Activated naive CD4-positive, alpha-beta T cell treated with anti-CD3 and anti-CD28 coated beads, Interleukin-2, amount 50 U/mL, for 24 hours (primary cell): ENCODE results near the gene PTCD1.

Source experiments
- H3K27ac Mint-ChIP-seq: one replicate; pipeline ENCODE4 v1.8.0; 2021; ENCODE audit warnings: mild to moderate bottlenecking, mixed read lengths
- H3K27me3 Mint-ChIP-seq: one replicate; pipeline ENCODE4 v1.8.0; 2021; ENCODE audit warnings: mixed read lengths
- H3K36me3 Mint-ChIP-seq: one replicate; pipeline ENCODE4 v1.8.0; 2021; ENCODE audit warnings: mixed read lengths
- H3K4me1 Mint-ChIP-seq: one replicate; pipeline ENCODE4 v1.8.0; 2021; ENCODE audit warnings: mixed read lengths
- H3K4me3 Mint-ChIP-seq: one replicate; pipeline ENCODE4 v1.8.0; 2021; ENCODE audit warnings: mild to moderate bottlenecking, mixed read lengths
- H3K9me3 Mint-ChIP-seq: one replicate; pipeline ENCODE4 v1.8.0; 2021; ENCODE audit warnings: mixed read lengths

The PTCD1 gene

DNA sequence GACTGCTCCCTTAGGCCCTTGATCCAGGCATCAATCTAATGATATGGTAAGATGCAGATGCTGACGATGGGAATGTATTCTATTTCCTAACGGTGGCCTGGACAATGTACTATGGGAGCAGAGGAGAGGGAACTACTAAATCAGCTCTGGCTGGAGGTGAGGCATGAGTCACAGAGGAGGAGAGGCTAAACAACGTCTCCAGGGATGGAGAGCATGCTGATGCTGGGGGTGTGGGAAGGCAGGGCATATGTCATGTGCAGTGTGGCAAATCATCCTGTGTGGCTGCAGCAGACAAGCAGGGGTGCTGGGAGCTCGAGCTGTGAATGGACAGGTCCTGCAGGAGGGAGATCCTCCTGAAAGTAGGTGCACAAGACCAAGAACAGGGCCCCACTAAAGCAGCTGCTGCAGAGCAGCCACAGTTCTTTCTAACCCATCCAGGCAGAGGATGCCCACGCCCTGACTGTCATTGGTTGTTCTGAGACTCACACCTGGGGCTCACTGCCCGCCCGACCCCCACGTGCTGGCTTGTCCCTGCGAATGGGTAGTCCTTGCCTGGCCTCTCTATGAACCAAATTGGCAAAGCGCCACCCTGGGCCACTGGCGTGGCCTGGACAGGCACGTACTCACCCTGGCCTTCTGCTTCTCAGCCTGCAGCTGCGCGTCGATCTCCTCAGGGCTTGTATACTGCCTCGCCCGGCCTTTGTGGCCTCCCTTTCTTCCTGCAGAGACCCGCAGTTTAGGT is 34.2 kb downstream of the PTCD1 start:
- Mint-ChIP-seq H3K9me3 (no peaks in the 10 kb centered on the region), H3K4me3 (no peak overlapping the region), H3K27ac (peak overlapping the region; percentile 55), H3K4me1 (peaks cover 32% of the 10 kb centered on the region), H3K27me3 (no peaks in the 10 kb centered on the region), H3K36me3 (peaks cover 19% of the 10 kb centered on the region)

- Mint-ChIP-seq H3K27me3 (no peaks in the 10 kb centered on the region), H3K4me3 (no peak overlapping the region), H3K4me1 (peaks cover 32% of the 10 kb centered on the region), H3K27ac (no peak overlapping the region), H3K36me3 (peaks cover 21% of the 10 kb centered on the region), H3K9me3 (no peaks in the 10 kb centered on the region)
These were observed 34.8 kb downstream of the PTCD1 start for GRCh38 chr7:99403764-99404163.

DNA sequence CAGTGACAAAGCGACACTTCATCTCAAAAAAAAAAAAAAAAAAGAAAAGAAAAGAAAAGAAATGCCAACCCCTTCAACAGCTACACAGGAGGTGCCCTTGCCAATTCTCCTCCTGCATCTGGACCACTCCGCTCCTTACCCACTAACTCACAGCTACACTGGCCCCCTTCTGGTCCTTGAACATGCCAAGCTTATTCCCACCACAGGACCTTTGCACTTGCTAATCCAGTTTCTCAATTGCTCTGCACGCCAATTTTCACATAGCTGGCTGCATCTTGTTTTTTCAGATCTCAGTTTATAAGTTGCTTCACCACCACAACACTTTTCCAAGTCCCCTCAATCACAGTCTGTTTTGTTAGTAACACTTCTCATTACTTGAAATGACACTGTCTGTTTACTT is 35.7 kb downstream of the PTCD1 start:
- H3K4me1 Mint-ChIP-seq: peaks cover 36% of the 10 kb centered on the region
- peaks cover 25% of the 10 kb centered on the region for H3K36me3 Mint-ChIP-seq
- peak overlapping the region; percentile 44 for H3K27ac Mint-ChIP-seq

DNA sequence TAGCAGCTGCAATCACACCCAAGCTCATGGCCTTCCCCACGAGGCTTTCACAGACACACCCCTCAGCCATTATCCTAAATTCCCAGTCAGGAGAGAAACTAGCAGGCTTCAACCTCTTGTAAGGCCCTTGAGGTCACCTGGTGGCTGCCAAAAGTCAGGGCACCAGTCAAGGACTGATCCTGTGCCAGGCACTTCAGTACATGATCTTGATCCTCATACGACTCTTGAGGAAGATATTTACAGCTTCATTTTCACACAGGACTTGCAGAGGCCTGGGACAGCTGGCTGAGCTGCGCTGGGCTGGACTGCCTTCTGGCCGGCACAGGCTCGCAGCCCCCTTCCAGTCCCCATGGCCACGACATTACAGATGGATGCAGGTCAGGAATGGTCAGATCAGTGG is 39.0 kb downstream of the PTCD1 start:
- H3K9me3 Mint-ChIP-seq: no peaks in the 10 kb centered on the region
- H3K27ac Mint-ChIP-seq: no peak overlapping the region
- H3K36me3 Mint-ChIP-seq: peaks cover 29% of the 10 kb centered on the region
- H3K4me1 Mint-ChIP-seq: peaks cover 23% of the 10 kb centered on the region
- no peaks in the 10 kb centered on the region for H3K27me3 Mint-ChIP-seq
- H3K4me3 Mint-ChIP-seq: no peak overlapping the region

More for the DNA sequence above, 35.7 kb downstream of the PTCD1 start:
- Mint-ChIP-seq H3K9me3 (no peaks in the 10 kb centered on the region), H3K4me3 (no peak overlapping the region), H3K27me3 (no peaks in the 10 kb centered on the region)

GRCh38 chr7:99398891-99399445 is 39.6 kb downstream of the PTCD1 start:
- peaks cover 21% of the 10 kb centered on the region for H3K4me1 Mint-ChIP-seq
- H3K27me3 Mint-ChIP-seq: no peaks in the 10 kb centered on the region
- no peaks in the 10 kb centered on the region for H3K9me3 Mint-ChIP-seq
- peak overlapping the region; percentile 90 for H3K27ac Mint-ChIP-seq
- H3K36me3 Mint-ChIP-seq: peaks cover 26% of the 10 kb centered on the region
- H3K4me3 Mint-ChIP-seq: no peak overlapping the region

GRCh38 chr7:99397297-99397983 is 41.2 kb downstream of the PTCD1 start:
- Mint-ChIP-seq H3K27ac (peak overlapping the region; percentile 90), H3K4me1 (peaks cover 20% of the 10 kb centered on the region), H3K27me3 (no peaks in the 10 kb centered on the region), H3K4me3 (no peak overlapping the region), H3K9me3 (no peaks in the 10 kb centered on the region), H3K36me3 (peaks cover 16% of the 10 kb centered on the region)

GRCh38 chr7:99396418-99397296 is 41.9 kb downstream of the PTCD1 start:
- H3K4me3 Mint-ChIP-seq: no peak overlapping the region
- H3K36me3 Mint-ChIP-seq: peaks cover 16% of the 10 kb centered on the region
- H3K9me3 Mint-ChIP-seq: no peaks in the 10 kb centered on the region
- peak overlapping the region; percentile 23 for H3K27ac Mint-ChIP-seq
- H3K4me1 Mint-ChIP-seq: peaks cover 24% of the 10 kb centered on the region
- H3K27me3 Mint-ChIP-seq: no peaks in the 10 kb centered on the region

DNA sequence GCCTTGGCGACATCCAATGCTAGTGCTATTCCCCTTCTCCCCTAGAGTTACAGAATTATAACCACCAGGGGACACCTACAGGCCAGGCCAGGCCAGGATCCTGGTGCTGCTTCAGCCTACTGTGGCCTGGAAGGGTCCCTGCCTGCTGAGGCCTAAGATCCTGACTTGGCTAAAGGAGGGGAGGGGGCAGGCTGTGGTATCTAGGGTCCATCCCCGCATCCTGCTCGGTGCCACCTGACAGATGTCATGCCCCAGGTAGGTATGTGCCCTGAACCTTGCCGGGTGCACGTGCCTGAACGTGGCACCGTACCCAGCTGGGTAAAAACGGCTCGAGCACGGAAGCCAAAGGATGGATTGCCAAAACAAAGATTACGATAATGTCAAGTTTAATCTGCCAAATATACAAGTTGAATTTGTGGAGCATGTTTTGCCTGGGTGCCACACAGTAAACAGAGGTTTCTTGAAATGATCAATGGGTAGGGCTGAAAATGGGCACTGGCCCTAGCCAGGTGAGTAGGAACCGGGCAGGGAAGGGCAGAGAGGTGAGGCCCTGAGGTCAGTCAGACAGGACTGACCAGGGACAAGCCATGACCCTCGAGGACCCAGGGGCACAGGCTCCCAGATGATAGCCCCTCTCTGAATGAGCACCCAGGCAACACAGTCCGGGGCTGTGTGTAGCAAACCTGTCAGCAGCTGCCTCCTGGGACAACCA is 42.8 kb downstream of the PTCD1 start:
- Mint-ChIP-seq H3K9me3 (no peaks in the 10 kb centered on the region), H3K27me3 (no peaks in the 10 kb centered on the region), H3K4me1 (peaks cover 24% of the 10 kb centered on the region), H3K36me3 (peaks cover 12% of the 10 kb centered on the region), H3K27ac (peak overlapping the region; percentile 17), H3K4me3 (no peak overlapping the region)

DNA sequence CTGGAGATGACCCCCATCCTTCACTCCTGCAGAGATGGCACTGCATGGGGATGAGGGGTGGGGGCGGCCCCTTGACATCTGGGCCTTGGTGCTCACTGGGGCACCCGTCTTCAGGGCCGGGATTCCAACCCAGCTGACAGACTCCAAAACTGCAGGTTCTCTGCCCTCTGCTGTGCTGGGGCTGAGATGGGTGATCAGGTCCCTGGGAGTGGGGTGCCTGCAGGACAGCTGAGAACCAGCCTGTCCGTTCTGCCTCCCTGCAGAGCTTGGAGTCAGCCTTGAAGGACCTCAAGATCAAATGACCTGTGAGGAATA is 44.5 kb downstream of the PTCD1 start:
- no peaks in the 10 kb centered on the region for H3K9me3 Mint-ChIP-seq
- H3K27ac Mint-ChIP-seq: peak overlapping the region; percentile 23
- H3K4me1 Mint-ChIP-seq: peaks cover 24% of the 10 kb centered on the region
- H3K4me3 Mint-ChIP-seq: no peak overlapping the region
- H3K27me3 Mint-ChIP-seq: no peaks in the 10 kb centered on the region
- peaks cover 9% of the 10 kb centered on the region for H3K36me3 Mint-ChIP-seq

DNA sequence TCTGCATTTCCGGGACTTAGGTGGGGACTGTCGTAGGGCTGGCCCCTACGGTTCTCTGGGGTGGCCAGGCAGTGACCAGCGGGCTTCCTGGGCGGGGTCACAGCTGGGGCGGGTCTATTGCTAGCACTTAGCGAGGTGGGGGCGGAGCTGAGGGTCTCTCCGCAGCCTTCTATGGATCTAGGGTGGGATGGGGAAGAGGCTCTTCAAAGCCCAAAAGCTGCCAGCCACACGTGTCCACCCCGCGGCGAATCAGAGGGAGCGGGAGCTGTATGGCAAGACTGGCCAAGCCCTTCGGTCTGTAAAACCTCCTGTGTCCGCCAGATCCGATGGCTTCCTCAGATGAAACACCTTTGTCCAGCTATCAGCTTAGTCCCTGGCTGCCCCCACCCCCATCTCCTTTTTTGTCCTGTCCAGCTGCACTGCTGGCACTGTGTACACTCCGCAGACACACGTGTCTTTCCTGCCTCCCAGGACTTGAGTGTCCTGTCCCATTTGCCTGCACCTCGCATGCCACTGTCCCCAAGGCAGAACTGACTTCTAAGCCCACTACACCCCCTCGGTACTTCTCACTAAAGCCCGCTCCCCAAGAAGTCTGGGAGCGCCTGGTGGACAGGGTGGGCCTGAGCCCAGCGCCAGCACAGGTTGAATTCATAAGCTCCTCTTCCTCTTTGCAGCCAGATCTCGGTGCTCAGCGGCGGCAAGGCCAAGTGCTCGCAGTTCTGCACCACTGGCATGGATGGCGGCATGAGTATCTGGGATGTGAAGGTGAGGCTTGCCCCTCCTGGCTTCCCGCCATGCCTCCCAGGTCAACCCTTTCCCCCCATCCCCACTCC is 45.0 kb downstream of the PTCD1 start:
- Mint-ChIP-seq H3K9me3 (no peaks in the 10 kb centered on the region), H3K4me3 (peak overlapping the region; percentile 81), H3K36me3 (peaks cover 6% of the 10 kb centered on the region), H3K27me3 (no peaks in the 10 kb centered on the region), H3K4me1 (peaks cover 24% of the 10 kb centered on the region), H3K27ac (peak overlapping the region; percentile 35)

DNA sequence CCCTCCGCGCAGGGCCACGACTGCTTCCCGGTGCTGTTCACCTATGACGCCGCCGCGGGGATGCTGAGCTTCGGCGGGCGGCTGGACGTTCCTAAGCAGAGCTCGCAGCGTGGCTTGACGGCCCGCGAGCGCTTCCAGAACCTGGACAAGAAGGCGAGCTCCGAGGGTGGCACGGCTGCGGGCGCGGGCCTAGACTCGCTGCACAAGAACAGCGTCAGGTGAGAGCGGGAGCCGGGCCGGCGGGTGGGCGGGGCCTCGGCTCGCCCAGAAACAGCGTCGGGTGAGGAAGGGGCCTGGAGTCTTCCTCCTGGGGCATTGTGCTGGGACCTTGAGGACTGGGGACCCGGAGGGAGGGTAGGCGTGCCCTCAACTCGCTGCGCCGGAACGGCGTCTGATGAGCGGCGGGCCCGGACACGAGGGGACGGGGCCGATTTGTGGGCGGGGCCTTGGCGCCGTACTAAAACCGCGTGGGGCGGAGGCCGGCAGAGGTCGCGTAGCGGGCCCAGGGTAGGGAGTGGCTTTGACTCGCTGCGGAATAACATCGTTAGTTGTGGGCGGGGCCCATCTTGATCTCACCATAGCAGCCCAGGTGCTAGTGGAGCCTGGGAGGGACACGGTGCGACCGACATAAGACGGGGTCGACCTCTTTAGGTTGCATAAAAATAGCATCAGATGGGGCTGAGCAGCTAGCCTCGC is 45.8 kb downstream of the PTCD1 start:
- Mint-ChIP-seq H3K36me3 (peaks cover 3% of the 10 kb centered on the region), H3K9me3 (no peaks in the 10 kb centered on the region), H3K27me3 (no peaks in the 10 kb centered on the region), H3K4me3 (peak overlapping the region; percentile 81), H3K4me1 (peaks cover 21% of the 10 kb centered on the region), H3K27ac (peak overlapping the region; percentile 55)

GRCh38 chr7:99392046-99392445 is 46.6 kb downstream of the PTCD1 start:
- H3K4me3 Mint-ChIP-seq: peak overlapping the region; percentile 52
- H3K4me1 Mint-ChIP-seq: peaks cover 19% of the 10 kb centered on the region
- no peaks in the 10 kb centered on the region for H3K9me3 Mint-ChIP-seq
- H3K36me3 Mint-ChIP-seq: peaks cover 2% of the 10 kb centered on the region
- no peak overlapping the region for H3K27ac Mint-ChIP-seq
- no peaks in the 10 kb centered on the region for H3K27me3 Mint-ChIP-seq

DNA sequence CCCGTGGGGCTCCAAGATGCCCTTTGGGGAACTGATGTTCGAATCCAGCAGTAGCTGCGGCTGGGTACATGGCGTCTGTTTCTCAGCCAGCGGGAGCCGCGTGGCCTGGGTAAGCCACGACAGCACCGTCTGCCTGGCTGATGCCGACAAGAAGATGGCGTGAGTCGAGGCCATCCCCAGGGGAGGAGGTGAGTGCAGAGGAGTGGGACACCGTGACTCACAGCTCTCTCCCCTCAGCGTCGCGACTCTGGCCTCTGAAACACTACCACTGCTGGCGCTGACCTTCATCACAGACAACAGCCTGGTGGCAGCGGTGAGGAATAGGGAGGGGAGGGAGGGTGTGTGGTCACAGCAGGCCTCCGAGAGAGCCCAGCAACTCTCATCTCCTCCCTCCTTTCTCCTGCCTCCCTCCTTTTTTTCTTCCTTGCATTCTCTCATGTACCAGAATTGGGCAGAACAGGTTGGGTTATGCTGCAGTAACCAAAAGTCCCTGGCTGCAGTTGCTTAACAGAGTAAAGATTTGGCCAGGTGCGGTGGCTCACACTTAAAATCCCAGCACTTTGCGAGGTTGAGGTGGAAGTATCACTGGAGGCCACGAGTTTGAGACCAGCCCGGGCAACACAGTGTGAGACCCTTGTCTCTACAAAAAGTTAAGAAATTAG is 47.5 kb downstream of the PTCD1 start:
- no peaks in the 10 kb centered on the region for H3K27me3 Mint-ChIP-seq
- H3K27ac Mint-ChIP-seq: peak overlapping the region; percentile 46
- no peaks in the 10 kb centered on the region for H3K36me3 Mint-ChIP-seq
- no peaks in the 10 kb centered on the region for H3K9me3 Mint-ChIP-seq
- H3K4me3 Mint-ChIP-seq: no peak overlapping the region
- H3K4me1 Mint-ChIP-seq: peaks cover 19% of the 10 kb centered on the region
